IMR-90 (cell line): ENCODE results near the gene WDR81. TPM values are rescaled to one million over a fixed set of nuclear protein-coding genes. Genes with fewer than 3 reads are reported as not detected.
A peak's percentile ranks its signal among the peaks of the same experiment; 100 is the strongest.
"Not testable (repeated sequence)": the region's sequence is repeated elsewhere in the genome, so short reads cannot be mapped to it uniquely, and the experiment has no call there.

Experiments
- ATAC-seq: fragments of 200-7000 bp; cut with Tn5 transposase; 2 replicates; pipeline ENCODE4 v1.9.1; 2020; ENCODE audit warnings: low read depth, mild to moderate bottlenecking, moderate library complexity
- BruUV-seq: library from RNA; stranded (reverse); fragments of 400-500 nt; replicated peaks from 2 replicates; lab custom pipeline; 2021; lab: Mats Ljungman, UMichigan
- CTCF ChIA-PET: fragments of 300-600 bp; formaldehyde crosslinking; extraction: SDS; loops from one replicate; lab custom pipeline; 2021; ENCODE audit warnings: antibody characterized with exemption; lab: Yijun Ruan, JAX
- POLR2A ChIA-PET: fragments of 300-600 bp; sonication (Branson Sonifier 250); formaldehyde crosslinking; loops from one replicate; lab custom pipeline; 2022; ENCODE audit warnings: antibody characterized with exemption; ENCODE audit not compliant: unreplicated experiment; lab: Charles Lee
- DNase-seq: peaks from one replicate; pipeline ENCODE4 v3.0.0; 2013
- H2AFZ ChIP-seq: replicated peaks from 2 replicates; pipeline ENCODE3; 2013; ENCODE audit warnings: low read length, mild to moderate bottlenecking; ENCODE audit not compliant: poor library complexity
- H2AK5ac ChIP-seq: 2 replicates; pipeline ENCODE4 v1.6.1; 2013; ENCODE audit warnings: low read depth, low read length, inconsistent platforms
- H2AK9ac ChIP-seq: replicated peaks from 2 replicates; pipeline ENCODE3; 2013; ENCODE audit warnings: mild to moderate bottlenecking, low read depth, low read length, moderate library complexity; ENCODE audit not compliant: poor library complexity
- H2BK120ac ChIP-seq: 2 replicates; pipeline ENCODE4 v1.6.1; 2013; ENCODE audit warnings: low read depth, low read length, inconsistent platforms
- H2BK15ac ChIP-seq: 3 replicates; pipeline ENCODE4 v1.6.1; 2013; ENCODE audit warnings: low read depth, low read length, inconsistent platforms
- H2BK20ac ChIP-seq: 2 replicates; pipeline ENCODE4 v1.6.1; 2013; ENCODE audit warnings: low read depth, mild to moderate bottlenecking, inconsistent platforms, low read length, moderate library complexity
- H2BK5ac ChIP-seq: 2 replicates; pipeline ENCODE4 v1.6.1; 2013; ENCODE audit warnings: mild to moderate bottlenecking, low read depth, low read length, inconsistent platforms; ENCODE audit not compliant: poor library complexity, severe bottlenecking
- H3K14ac ChIP-seq: replicated peaks from 2 replicates; pipeline ENCODE4 v1.6.1; 2013; ENCODE audit warnings: low read depth, low read length, inconsistent platforms
- H3K18ac ChIP-seq: 2 replicates; pipeline ENCODE4 v1.6.1; 2013; ENCODE audit warnings: low read depth, low read length, control low read depth
- H3K23ac ChIP-seq: 2 replicates; pipeline ENCODE4 v1.6.1; 2013; ENCODE audit warnings: low read depth, low read length, inconsistent platforms
- H3K27ac ChIP-seq: 2 replicates; pipeline ENCODE4 v1.5.1; 2013; ENCODE audit warnings: mild to moderate bottlenecking, control low read depth, low read length; ENCODE audit not compliant: insufficient read depth
- H3K27me3 ChIP-seq: 2 replicates; pipeline ENCODE4 v1.6.1; 2013; ENCODE audit warnings: low read length; ENCODE audit not compliant: control insufficient read depth, insufficient read depth
- H3K36me3 ChIP-seq: 2 replicates; pipeline ENCODE4 v1.6.1; 2013; ENCODE audit warnings: low read length, mixed read lengths; ENCODE audit not compliant: control insufficient read depth, insufficient read depth
- H3K4ac ChIP-seq: 2 replicates; pipeline ENCODE4 v1.6.1; 2013; ENCODE audit warnings: low read depth, low read length, inconsistent platforms
- H3K4me1 ChIP-seq: 2 replicates; pipeline ENCODE4 v1.6.1; 2013; ENCODE audit warnings: low read length, mixed read lengths; ENCODE audit not compliant: control insufficient read depth, insufficient read depth
- H3K4me2 ChIP-seq: 2 replicates; pipeline ENCODE4 v1.6.1; 2013; ENCODE audit warnings: low read depth, mild to moderate bottlenecking, control low read depth, low read length, moderate library complexity
- H3K4me3 ChIP-seq: 2 replicates; pipeline ENCODE4 v1.5.1; 2013; ENCODE audit warnings: low read depth, mild to moderate bottlenecking, control low read depth, low read length, moderate library complexity; ENCODE audit not compliant: insufficient read depth
- H3K56ac ChIP-seq: 2 replicates; pipeline ENCODE4 v1.6.1; 2013; ENCODE audit warnings: low read length, inconsistent platforms; ENCODE audit not compliant: insufficient read depth; ENCODE audit errors: extremely low read depth
- H3K79me1 ChIP-seq, 2 experiments: 2 replicates each; pipeline ENCODE4 v1.6.1; 2013; ENCODE audit warnings: low read length in 2 of 2, inconsistent platforms in 1 of 2, low read depth in 1 of 2
- H3K9ac ChIP-seq: 2 replicates; pipeline ENCODE4 v1.6.1; 2013; ENCODE audit warnings: low read depth, low read length, control low read depth
- H3K9me1 ChIP-seq: 2 replicates; pipeline ENCODE4 v1.6.1; 2013; ENCODE audit warnings: low read length, inconsistent platforms; ENCODE audit not compliant: insufficient read depth
- H3K9me3 ChIP-seq: 2 replicates; pipeline ENCODE4 v1.6.1; 2013; ENCODE audit warnings: low read length; ENCODE audit not compliant: control insufficient read depth, insufficient read depth
- H4K20me1 ChIP-seq: 2 replicates; pipeline ENCODE4 v1.6.1; 2013; ENCODE audit warnings: low read length, inconsistent platforms; ENCODE audit not compliant: insufficient read depth
- H4K5ac ChIP-seq: 2 replicates; pipeline ENCODE4 v1.6.1; 2013; ENCODE audit warnings: mild to moderate bottlenecking, low read depth, low read length, control low read depth
- H4K8ac ChIP-seq, 2 experiments: 2 replicates each; pipeline ENCODE4 v1.6.1; 2013; ENCODE audit warnings: low read depth in 2 of 2, low read length in 2 of 2, control low read depth in 1 of 2, inconsistent platforms in 1 of 2
- H4K91ac ChIP-seq: 2 replicates; pipeline ENCODE4 v1.6.1; 2013; ENCODE audit warnings: low read depth, low read length, inconsistent platforms; ENCODE audit not compliant: insufficient read depth
- WGBS, 2 experiments: methylation state at CpG; one replicate each; pipeline versions ENCODE4 v1.1.5 to v1.1.7; 2013; ENCODE audit warnings: missing lambda C conversion rate in 2 of 2; ENCODE audit not compliant: insufficient read length in 1 of 2; ENCODE audit errors: extremely low coverage in 2 of 2; 5-methylcytosine and 5-hydroxymethylcytosine counted together
- dilution Hi-C: fragments of 300-500 bp; cut with HindIII; formaldehyde crosslinking; loops from one replicate; pipeline ENCODE4 v1.14.3; 2018; ENCODE audit warnings: low sequenced_read_pairs; ENCODE audit not compliant: unreplicated experiment
- in situ Hi-C: fragments of 300-500 bp; cut with MboI; formaldehyde crosslinking; loops from 3 replicates; pipeline ENCODE4 v1.14.3; 2019; ENCODE audit warnings: low sequenced_read_pairs, inconsistent platforms, mixed read lengths
- intact Hi-C: fragments of 100-400 bp; cut with micrococcal nuclease; formaldehyde crosslinking; loops from 2 replicates; pipeline ENCODE4 v1.10.0; 2022
- polyA plus RNA-seq, 3 experiments: library from polyadenylated mRNA; depleted of rRNA; stranded (reverse); fragments of >200 nt; gene quantifications; 2 replicates each; pipeline ENCODE4 v1.2.3, GENCODE V29; 2012; ENCODE audit warnings: low replicate concordance in 1 of 3
- total RNA-seq: library from RNA; depleted of rRNA; stranded (reverse); fragments of >200 nt; gene quantifications from 2 replicates; pipeline ENCODE4 v1.2.3, GENCODE V29; 2012

WDR81 gene
- total and polyA plus RNA-seq, 2 of the 4 experiments (the other 2 are of a cell fraction): 3.0 to 8.4 TPM

- Histone ChIP-seq H2AK5ac (peak overlapping the region; percentile 95; the same call in 1 of the 2 replicates), H2AK9ac (peak overlapping the region; percentile 85), H2BK20ac (peak overlapping the region; percentile 61), H2AFZ (peak overlapping the region; percentile 72), H4K8ac (peak overlapping the region in 1 of 2 experiments; percentile 28; a peak in 1 of 4 replicates), H3K14ac (peak overlapping the region; percentile 95), H2BK120ac (peak overlapping the region; percentile 48; the same call in 1 of the 2 replicates), H3K23ac (peak overlapping the region; percentile 82), H3K36me3 (peaks cover 36% of the 10 kb centered on the region; the same call in 1 of the 2 replicates), H3K4ac (peak overlapping the region; percentile 83)
- H3K4me2 ChIP-seq, BruUV-seq, in situ Hi-C loops, H3K27me3 ChIP-seq, H3K18ac ChIP-seq, dilution Hi-C loops, H3K9me3 ChIP-seq, H3K56ac ChIP-seq, H2BK5ac ChIP-seq, H3K4me1 ChIP-seq, H4K91ac ChIP-seq, H3K9ac ChIP-seq, H3K4me3 ChIP-seq, H2BK15ac ChIP-seq, H3K27ac ChIP-seq, intact Hi-C loops, H4K20me1 ChIP-seq, H4K5ac ChIP-seq, H3K79me1 ChIP-seq, H3K9me1 ChIP-seq: not testable (repeated sequence)
- CTCF ChIA-PET: interaction anchor here (1.0 kb wide), 1 partner anchor 10 kb away, joined by 5 read pairs; no protein-coding TSS in a partner anchor
- 79% methylated on average over 6 of the region's 12 CpGs; no CpG with 5 or more reads in 1 of the 2 experiments for WGBS, 2 experiments
- peak; percentile 73 for ATAC-seq
- peak; percentile 75 for DNase-seq
- POLR2A ChIA-PET: interaction anchor here (0.7 kb wide), 1 partner anchor 58 kb away, joined by 3 read pairs; no protein-coding TSS in a partner anchor
These were observed 48.6 kb downstream of the WDR81 start for GRCh38 chr17:1773000-1773695.
